ENCODE data around the gene SLC25A27.

- TF ChIP-seq, protein P1, sequence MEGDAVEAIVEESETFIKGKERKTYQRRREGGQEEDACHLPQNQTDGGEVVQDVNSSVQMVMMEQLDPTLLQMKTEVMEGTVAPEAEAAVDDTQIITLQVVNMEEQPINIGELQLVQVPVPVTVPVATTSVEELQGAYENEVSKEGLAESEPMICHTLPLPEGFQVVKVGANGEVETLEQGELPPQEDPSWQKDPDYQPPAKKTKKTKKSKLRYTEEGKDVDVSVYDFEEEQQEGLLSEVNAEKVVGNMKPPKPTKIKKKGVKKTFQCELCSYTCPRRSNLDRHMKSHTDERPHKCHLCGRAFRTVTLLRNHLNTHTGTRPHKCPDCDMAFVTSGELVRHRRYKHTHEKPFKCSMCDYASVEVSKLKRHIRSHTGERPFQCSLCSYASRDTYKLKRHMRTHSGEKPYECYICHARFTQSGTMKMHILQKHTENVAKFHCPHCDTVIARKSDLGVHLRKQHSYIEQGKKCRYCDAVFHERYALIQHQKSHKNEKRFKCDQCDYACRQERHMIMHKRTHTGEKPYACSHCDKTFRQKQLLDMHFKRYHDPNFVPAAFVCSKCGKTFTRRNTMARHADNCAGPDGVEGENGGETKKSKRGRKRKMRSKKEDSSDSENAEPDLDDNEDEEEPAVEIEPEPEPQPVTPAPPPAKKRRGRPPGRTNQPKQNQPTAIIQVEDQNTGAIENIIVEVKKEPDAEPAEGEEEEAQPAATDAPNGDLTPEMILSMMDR (optimal IDR thresholded peaks at IDR 0.05 in 1 of 3, IDR thresholded peaks at IDR 0.05 in 1 of 3, conservative IDR thresholded peaks at IDR 0.05 in 1 of 3; ENCODE audit: extremely low read depth in 1 of 3, insufficient read depth in 2 of 3, low read length in 3 of 3): peak; percentile 10 to 34 (median 25)
- no peak for TF ChIP-seq EZH2 (IDR thresholded peaks at IDR 0.05; ENCODE audit: low read length)
Observed at GRCh38 chr6:46655803-46656202, 3.0 kb downstream of the SLC25A27 start.

Measured in keratinocyte (primary cell).